Head of caudate nucleus (tissue), 42 donors: ENCODE measurements around the gene DYNAP.

Experiments
- DNase-seq, 42 donors: peaks; one replicate each; pipeline versions ENCODE4 v3.0.0 to v3.0.0-alpha.2; 2020 to 2021; ENCODE audit warnings: mixed read lengths in 7 of 42
- intact Hi-C: fragments of 100-400 bp; cut with DNase I; formaldehyde crosslinking; loops from one replicate; pipeline ENCODE4 v1.15.0; 2022

DYNAP gene

GRCh38 chr18:54622084-54622483, 31.0 kb downstream of the DYNAP start:
- DNase-seq = no peak
- intact Hi-C loops = no loop called here

GRCh38 chr18:54626779-54627178, 35.7 kb downstream of the DYNAP start:
- intact Hi-C loops = no loop called here
- DNase-seq = no peak

- DNase-seq = no peak
Observed at GRCh38 chr18:54630963-54631362, 39.9 kb downstream of the DYNAP start.

GRCh38 chr18:54636217-54636616, 45.2 kb downstream of the DYNAP start:
- intact Hi-C loops = no loop called here
- no peak for DNase-seq

More at GRCh38 chr18:54630963-54631362, 39.9 kb downstream of the DYNAP start:
- intact Hi-C loops = no loop called here

GRCh38 chr18:54641734-54642133, 50.7 kb downstream of the DYNAP start:
- DNase-seq = no peak
- intact Hi-C loops = no loop called here

GRCh38 chr18:54647176-54647575, 56.1 kb downstream of the DYNAP start:
- DNase-seq = no peak
- intact Hi-C loops = no loop called here
